ENCODE results near the gene FMNL3. TPM values are rescaled to one million over a fixed set of nuclear protein-coding genes. Genes with fewer than 3 reads are reported as not detected.

Gene FMNL3
- total and polyA plus RNA-seq, 2 of the 13 experiments (the other 11 are each of a cell fraction or from before 2014, with no cell fraction given): 0.44 to 1.1 TPM

DNA sequence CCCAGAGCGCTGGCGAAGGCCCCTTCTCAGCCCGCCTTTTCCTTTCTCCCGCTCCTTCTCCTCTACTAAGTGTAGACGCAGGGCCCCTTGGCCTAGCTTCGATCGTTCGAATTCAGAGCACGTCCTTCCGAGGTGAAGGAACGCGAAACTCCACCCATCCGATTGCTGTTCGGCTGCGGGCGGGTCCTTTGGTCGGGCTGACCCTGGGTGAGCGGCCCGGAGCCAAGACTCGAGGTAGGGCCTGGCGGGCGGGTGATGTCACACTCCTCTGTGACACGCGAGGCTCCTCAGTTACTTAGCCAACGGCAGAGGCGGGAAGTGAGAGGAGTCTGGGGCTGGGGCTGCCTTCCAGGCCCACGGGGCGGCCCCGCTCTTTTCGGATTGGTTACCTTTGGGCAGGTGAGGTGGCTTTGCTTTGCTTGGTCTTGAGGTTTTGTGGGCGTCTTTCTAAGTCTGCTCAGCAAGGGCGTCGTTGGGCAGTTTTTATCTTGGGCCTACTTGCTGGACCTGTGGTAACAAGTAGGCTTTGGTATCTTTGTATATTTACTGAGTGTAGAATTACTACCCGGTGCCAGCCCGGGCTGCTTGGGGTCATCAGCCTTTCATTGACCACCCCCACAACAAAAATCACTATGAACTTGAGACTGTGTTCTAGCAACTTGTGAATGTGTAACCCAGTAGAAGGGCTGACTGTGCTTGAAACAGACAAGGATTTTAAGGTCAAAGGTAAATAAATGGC, 34.8 kb upstream of the FMNL3 start (continued):
- TF ChIP-seq TCF12 (IDR thresholded peaks at IDR 0.05): no peak
- TF ChIP-seq TCF12 (CRISPR knock-in tag; IDR thresholded peaks at IDR 0.05): no peak
- TF ChIP-seq RFXAP (CRISPR knock-in tag; IDR thresholded peaks at IDR 0.05; ENCODE audit: borderline replicate concordance): 0 out of 2 replicates have a peak, but pooled peaks have one; percentile 36
- peak; percentile 92 for TF ChIP-seq ZNF205 (CRISPR knock-in tag; IDR thresholded peaks at IDR 0.05)
- no peak; the same call in 1 of the 2 replicates for TF ChIP-seq NFAT5 (CRISPR knock-in tag; IDR thresholded peaks at IDR 0.05)
- peak; percentile 78 for TF ChIP-seq AGO2 (optimal IDR thresholded peaks at IDR 0.05; ENCODE audit: low read depth, low read length)
- no peak for TF ChIP-seq MTA1 (CRISPR knock-in tag; IDR thresholded peaks at IDR 0.05; ENCODE audit: borderline replicate concordance)
- TF ChIP-seq ZNF331 (CRISPR knock-in tag; IDR thresholded peaks at IDR 0.05): 0 out of 2 replicates have a peak, but pooled peaks have one; percentile 5
- no peak for TF ChIP-seq GRHL1 (CRISPR knock-in tag; conservative IDR thresholded peaks at IDR 0.05)
- TF ChIP-seq ZBTB7A (CRISPR knock-in tag; IDR thresholded peaks at IDR 0.05): no peak
- peak; percentile 30 for TF ChIP-seq ZFY (CRISPR knock-in tag; IDR thresholded peaks at IDR 0.05)
- TF ChIP-seq ZNF572 (CRISPR knock-in tag; IDR thresholded peaks at IDR 0.05): no peak
- TF ChIP-seq SALL1 (CRISPR knock-in tag; IDR thresholded peaks at IDR 0.05): 0 out of 2 replicates have a peak, but pooled peaks have one; percentile 42
- TF ChIP-seq GATAD1 (CRISPR knock-in tag; IDR thresholded peaks at IDR 0.05): no peak
- TF ChIP-seq SRY (CRISPR knock-in tag; IDR thresholded peaks at IDR 0.05): no peak
- TF ChIP-seq, protein P1, sequence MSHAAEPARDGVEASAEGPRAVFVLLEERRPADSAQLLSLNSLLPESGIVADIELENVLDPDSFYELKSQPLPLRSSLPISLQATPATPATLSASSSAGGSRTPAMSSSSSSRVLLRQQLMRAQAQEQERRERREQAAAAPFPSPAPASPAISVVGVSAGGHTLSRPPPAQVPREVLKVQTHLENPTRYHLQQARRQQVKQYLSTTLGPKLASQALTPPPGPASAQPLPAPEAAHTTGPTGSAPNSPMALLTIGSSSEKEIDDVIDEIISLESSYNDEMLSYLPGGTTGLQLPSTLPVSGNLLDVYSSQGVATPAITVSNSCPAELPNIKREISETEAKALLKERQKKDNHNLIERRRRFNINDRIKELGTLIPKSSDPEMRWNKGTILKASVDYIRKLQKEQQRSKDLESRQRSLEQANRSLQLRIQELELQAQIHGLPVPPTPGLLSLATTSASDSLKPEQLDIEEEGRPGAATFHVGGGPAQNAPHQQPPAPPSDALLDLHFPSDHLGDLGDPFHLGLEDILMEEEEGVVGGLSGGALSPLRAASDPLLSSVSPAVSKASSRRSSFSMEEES (CRISPR knock-in tag; IDR thresholded peaks at IDR 0.05): no peak
- TF ChIP-seq ZNF335 (CRISPR knock-in tag; IDR thresholded peaks at IDR 0.05): no peak
- TF ChIP-seq CEBPG (CRISPR knock-in tag; IDR thresholded peaks at IDR 0.05): no peak
- TF ChIP-seq UBTF (CRISPR knock-in tag; IDR thresholded peaks at IDR 0.05): no peak; the same call in 1 of the 2 replicates
- TF ChIP-seq ZSCAN9 (CRISPR knock-in tag; IDR thresholded peaks at IDR 0.05; ENCODE audit: borderline replicate concordance): no peak; the same call in 1 of the 2 replicates
